Activated T-cell treated with anti-CD3 and anti-CD28 coated beads, Interleukin-2, amount 50 U/mL, for 1 hour (primary cell): ENCODE measurements around the gene MFNG.
A peak's percentile ranks its signal among the peaks of the same experiment; 100 is the strongest.

Experiments used
- DNase-seq: peaks from one replicate; pipeline ENCODE4 v3.0.0-alpha.2; 2020

The MFNG gene

GRCh38 chr22:37420686-37421467, 65.3 kb downstream of the MFNG start:
- no peak for DNase-seq

GRCh38 chr22:37419969-37420685, 66.1 kb downstream of the MFNG start:
- DNase-seq: peak; percentile 31

DNA sequence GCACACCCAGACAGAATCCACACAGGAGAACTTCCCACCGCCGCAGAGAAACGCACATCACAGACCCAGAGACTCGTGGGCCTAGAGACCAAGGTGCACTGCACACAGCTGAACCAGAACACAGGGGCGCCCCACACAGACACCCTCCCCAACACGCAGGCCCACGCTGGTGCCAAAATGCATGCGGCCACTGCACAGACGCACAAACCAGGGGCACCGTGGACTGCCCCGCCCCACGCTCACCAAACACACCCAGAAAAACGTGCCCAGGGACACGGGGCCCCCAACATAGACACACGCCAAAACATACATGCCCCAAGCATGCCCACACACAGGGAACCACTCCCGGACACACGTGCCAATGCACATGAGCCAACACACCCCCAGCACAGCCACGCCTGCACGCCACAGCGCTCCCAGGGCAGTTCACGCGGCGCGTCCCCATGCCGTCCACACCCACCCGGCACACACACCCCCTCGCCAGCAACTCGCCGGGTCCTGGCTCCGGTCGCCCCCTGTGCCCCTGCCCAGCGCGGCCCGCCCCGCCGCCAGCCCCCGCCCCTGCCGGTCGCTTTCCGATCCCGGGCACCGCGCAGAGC, 66.7 kb downstream of the MFNG start:
- DNase-seq: no peak
